Neutrophil (primary cell): Measurements from ENCODE around the gene CEP131.

Experiments used
- H3K27ac ChIP-seq: fragments of 200-600 bp; sonication (generic); 2 replicates; pipeline ENCODE4 v1.5.1; 2016; ENCODE audit warnings: mild to moderate bottlenecking, moderate library complexity
- H3K27me3 ChIP-seq: fragments of 200-600 bp; sonication (generic); 2 replicates; pipeline ENCODE4 v1.6.0; 2016; ENCODE audit warnings: mild to moderate bottlenecking
- H3K36me3 ChIP-seq: fragments of 200-600 bp; sonication (generic); 2 replicates; pipeline ENCODE4 v1.5.1; 2017
- H3K4me1 ChIP-seq, 2 experiments: fragments of 200-600 bp in 1 of 2; sonication (generic) in 1 of 2; 1 replicate in 1 of 2; 2 replicates in 1 of 2; pipeline versions ENCODE4 v1.5.1 to v1.6.1; 2013 to 2016; ENCODE audit warnings: low read depth in 1 of 2, low read length in 1 of 2, mild to moderate bottlenecking in 1 of 2, moderate library complexity in 1 of 2; ENCODE audit not compliant: control insufficient read depth in 1 of 2, insufficient read depth in 1 of 2
- H3K4me3 ChIP-seq, 2 experiments: fragments of 200-600 bp in 1 of 2; sonication (generic) in 1 of 2; 1 replicate in 1 of 2; 2 replicates in 1 of 2; pipeline ENCODE4 v1.5.1; 2013 to 2016; ENCODE audit warnings: low read depth in 1 of 2, low read length in 1 of 2, mild to moderate bottlenecking in 1 of 2, moderate library complexity in 1 of 2
- H3K9me3 ChIP-seq: fragments of 200-600 bp; sonication (generic); 2 replicates; pipeline ENCODE4 v1.5.1; 2016
- TF ChIP-seq, protein P1 (sequence below): fragments of 200-600 bp; sonication (generic); IDR thresholded peaks from 2 replicates; pipeline ENCODE4 v1.5.1; 2016; ENCODE audit warnings: antibody characterized with exemption

CEP131 gene

DNA sequence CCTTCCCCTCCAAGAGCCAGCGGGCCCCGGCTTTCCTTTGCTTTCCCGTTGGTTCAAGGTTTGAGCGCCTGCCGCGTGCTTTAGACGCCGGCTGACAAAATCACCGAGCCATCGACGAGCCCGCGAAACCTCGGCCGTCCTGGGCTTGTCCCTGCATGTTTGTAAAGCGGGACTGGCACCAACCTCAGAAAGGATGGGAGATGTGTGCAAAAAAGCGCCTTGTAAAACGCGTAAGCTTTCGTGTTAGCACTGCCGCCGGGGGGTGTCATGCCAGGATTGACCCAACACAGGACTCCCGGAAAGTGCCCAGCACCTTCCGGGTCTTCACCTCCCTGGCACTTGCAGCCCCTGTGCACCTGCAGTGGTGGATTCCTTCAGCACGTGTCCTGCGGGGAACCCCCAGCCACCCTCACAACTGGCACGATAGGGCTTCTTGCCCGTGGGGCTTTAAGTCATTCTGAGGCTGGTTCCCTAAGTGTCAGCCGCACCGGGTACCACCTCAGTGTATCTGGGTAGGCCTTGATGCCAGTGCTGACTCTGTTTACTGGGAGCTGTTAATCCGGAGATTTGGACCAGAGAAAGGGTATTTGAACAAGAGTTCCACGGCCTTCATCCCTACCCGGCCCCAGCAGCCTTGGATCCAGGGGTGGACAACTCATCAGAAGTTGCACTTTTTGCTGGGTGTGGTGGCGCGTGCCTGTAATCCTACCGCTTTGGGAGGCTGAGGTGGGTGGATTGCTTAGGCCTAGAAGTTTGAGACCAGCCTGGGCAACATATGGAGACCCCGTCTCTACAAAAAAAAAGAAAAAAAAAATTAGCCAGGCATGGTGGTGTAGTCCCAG lies 17.2 kb upstream of the CEP131 start:
- Histone ChIP-seq H3K9me3 (no peaks in the 10 kb centered on the region), H3K4me3 (peak overlapping the region; percentile 94 to 99), H3K27me3 (no peaks in the 10 kb centered on the region), H3K27ac (peak overlapping the region; percentile 83), H3K4me1 (peaks cover 26 to 30% of the 10 kb centered on the region in 2 experiments), H3K36me3 (peaks cover 29% of the 10 kb centered on the region)
- TF ChIP-seq, protein P1, sequence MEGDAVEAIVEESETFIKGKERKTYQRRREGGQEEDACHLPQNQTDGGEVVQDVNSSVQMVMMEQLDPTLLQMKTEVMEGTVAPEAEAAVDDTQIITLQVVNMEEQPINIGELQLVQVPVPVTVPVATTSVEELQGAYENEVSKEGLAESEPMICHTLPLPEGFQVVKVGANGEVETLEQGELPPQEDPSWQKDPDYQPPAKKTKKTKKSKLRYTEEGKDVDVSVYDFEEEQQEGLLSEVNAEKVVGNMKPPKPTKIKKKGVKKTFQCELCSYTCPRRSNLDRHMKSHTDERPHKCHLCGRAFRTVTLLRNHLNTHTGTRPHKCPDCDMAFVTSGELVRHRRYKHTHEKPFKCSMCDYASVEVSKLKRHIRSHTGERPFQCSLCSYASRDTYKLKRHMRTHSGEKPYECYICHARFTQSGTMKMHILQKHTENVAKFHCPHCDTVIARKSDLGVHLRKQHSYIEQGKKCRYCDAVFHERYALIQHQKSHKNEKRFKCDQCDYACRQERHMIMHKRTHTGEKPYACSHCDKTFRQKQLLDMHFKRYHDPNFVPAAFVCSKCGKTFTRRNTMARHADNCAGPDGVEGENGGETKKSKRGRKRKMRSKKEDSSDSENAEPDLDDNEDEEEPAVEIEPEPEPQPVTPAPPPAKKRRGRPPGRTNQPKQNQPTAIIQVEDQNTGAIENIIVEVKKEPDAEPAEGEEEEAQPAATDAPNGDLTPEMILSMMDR, result no peak

DNA sequence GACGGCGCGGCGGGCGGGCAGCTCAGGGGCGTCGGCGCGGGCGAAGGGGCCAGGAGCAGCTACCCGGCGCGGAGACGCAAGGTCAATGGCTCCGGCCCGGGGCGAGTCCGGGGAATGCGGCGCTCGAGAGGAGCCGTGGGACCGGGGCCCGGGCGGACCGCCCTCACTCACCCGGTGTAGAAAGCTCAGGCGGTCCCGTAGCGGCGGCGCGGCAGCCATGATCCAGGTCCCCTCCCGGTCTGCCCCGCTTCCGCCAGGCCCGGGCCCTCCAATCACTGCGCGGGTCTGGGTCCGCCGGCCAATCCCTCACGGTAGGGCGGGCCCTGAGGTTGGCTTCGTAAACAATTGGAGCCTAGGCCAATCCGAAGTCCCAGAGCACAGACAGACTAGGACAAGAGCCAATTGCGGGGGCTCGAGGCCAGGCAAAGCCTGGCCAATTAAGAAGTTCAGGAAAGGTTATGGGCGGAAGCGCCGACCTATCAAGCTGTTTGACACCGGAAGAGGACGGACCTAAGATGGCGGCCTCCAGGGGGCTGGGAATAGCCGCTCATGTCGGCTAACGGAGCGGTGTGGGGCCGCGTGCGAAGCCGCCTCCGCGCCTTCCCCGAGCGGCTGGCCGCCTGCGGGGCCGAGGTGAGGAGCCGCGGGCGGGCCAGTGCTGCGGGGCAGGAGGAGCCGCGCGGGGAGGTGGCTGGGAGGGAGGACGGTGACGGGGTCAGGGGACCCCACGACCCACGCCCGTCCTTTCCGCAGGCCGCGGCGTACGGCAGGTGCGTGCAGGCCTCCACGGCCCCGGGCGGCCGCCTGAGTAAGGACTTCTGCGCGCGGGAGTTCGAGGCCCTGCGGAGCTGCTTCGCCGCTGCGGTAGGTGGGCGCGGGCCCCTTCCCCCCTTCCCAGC lies 16.3 kb upstream of the CEP131 start, which contains the start of the genes NDUFAF8 and TEPSIN:
Gene NDUFAF8, plus strand, starts transcription at position 504 of the 899 bp plus-strand sequence. Its CDS starts 46 bp downstream, at position 550.
Gene TEPSIN, minus strand, starts transcription at position 241 of the 899 bp plus-strand sequence. Its CDS starts 22 bp downstream, at position 219.
- no peaks in the 10 kb centered on the region for H3K9me3 ChIP-seq
- H3K36me3 ChIP-seq, result peaks cover 30% of the 10 kb centered on the region

DNA sequence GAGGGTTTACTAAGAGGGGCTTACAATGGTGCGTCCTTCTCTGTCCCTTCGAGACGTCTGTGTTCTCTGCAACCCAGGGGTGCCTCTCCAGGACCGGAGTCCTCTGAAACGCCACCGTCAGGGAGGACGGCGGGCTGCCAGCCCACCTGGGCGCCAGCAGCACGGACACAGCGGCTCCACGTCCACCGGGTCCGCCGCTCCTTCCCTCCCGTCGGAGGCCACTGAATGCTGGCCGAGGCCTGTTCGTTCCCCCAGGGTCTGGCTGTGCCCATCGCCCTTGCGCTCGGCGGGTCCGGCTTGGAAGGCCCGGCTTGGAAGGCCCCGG lies 15.7 kb upstream of the CEP131 start:
- peaks cover 36% of the 10 kb centered on the region for H3K36me3 ChIP-seq
- H3K27me3 ChIP-seq, result no peaks in the 10 kb centered on the region
- H3K4me1 ChIP-seq, result peaks cover 26 to 30% of the 10 kb centered on the region in 2 experiments
- peak overlapping the region; percentile 83 for H3K27ac ChIP-seq
- TF ChIP-seq, protein P1, result no peak
- H3K4me3 ChIP-seq, result peak overlapping the region; percentile 94 to 99
- H3K9me3 ChIP-seq, result no peaks in the 10 kb centered on the region

More for the DNA sequence above, 16.3 kb upstream of the CEP131 start, which contains the start of the genes NDUFAF8 and TEPSIN:
- Histone ChIP-seq H3K4me1 (peaks cover 26 to 30% of the 10 kb centered on the region in 2 experiments), H3K27ac (peak within 1 kb of the TSS; percentile 83), H3K27me3 (no peaks in the 10 kb centered on the region), H3K4me3 (peak within 1 kb of the TSS; percentile 94 to 99)
- TF ChIP-seq, protein P1, result peak; percentile 23

DNA sequence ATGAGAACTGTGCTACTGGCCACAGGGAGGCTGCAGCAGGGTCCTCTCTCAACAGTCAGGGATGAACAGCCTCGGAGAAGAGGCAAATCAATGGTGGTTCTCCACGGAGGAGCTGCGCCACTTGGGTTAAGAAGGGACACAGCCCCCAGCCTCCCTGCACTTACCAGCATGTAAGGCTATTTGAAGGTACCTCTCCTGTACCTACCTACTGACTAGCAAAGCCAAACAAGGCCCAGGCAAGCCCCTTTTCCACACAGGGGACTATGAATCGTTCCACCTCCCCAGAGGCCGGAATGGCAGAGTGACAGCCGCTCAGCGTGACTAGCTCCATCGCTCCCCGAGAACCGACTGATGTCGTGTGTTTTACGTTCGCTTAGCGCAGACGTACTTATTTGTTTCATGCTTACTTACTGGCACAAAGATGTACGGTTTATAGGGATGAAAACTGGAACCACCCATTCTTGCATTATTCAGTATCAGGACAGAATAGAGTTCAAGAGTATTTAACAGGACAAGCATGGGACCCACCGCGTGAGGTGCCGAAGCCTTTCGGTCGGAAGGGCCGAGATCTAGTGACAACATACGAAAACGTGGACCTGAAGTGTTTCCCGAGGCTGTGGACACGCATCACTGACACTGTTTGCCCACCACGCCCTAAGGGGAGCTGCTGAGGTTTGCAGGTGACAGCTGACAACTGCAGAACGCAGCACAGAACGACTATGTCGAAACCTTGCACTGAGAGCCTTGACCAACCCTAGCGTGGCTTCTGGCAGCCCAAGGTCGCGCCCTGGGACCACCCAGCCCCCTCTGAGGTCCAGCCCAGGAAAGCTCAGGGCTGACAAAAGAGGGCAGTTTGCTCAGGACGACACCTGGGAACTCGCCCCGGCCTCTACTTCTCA lies 15.1 kb upstream of the CEP131 start:
- TF ChIP-seq, protein P1, result no peak
- Histone ChIP-seq H3K4me3 (peak overlapping the region; percentile 94 to 99), H3K36me3 (peaks cover 42% of the 10 kb centered on the region), H3K9me3 (no peaks in the 10 kb centered on the region), H3K27ac (peak overlapping the region; percentile 83), H3K4me1 (peaks cover 26 to 30% of the 10 kb centered on the region in 2 experiments), H3K27me3 (no peaks in the 10 kb centered on the region)
